Suppressor macrophage treated with lipopolysaccharide for 1 hour (primary cell): ENCODE measurements around the gene LY9.
A peak's percentile ranks its signal among the peaks of the same experiment; 100 is the strongest.
"Not testable (repeated sequence)": the region's sequence is repeated elsewhere in the genome, so short reads cannot be mapped to it uniquely, and the experiment has no call there.

Source experiments
- DNase-seq, 3 donors: peaks; one replicate each; pipeline ENCODE4 v3.0.0-alpha.2; 2020 to 2022

LY9 gene

DNA sequence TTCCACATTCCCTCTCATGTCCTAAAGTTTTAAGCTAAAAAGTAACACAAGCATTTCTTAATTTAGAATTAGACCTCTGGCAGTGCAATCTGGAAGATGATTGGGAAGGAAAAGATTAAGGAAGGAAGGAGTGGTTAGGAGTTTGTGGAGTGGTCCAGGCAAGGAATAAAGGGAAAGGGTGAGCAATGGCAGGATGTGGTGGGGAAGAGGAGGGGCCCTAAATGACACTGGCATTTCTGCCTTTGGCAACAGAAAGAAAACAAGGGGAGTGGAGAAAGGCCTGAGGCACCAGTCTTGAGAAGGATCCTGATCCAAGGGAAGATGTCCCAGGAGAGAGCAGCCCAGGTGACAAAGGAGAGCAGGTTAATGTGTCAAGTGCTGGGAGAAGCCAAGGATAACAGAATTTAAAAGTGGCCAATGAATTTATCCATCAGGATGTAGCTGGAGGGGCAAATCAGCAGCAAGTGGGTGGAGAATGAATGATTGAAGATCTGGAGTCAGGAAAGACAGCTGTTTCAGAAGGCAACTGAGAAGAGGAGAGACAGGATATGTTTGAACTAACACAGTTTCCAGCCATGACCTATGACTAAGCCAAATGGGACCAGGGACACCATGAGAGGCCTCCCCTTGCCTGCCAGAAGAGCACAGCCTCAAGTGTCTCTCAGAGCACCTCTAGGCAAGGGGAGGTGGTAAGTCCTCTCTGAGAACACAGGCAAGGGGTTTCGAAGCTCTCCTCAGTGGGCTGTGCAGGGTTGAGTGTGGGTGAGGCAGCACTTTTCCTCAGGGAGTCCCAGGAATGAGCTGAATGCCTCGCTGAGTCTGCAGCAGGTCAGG, 20.9 kb upstream of the LY9 start:
- peak in 1 of 3 donors; percentile 36 for DNase-seq

DNA sequence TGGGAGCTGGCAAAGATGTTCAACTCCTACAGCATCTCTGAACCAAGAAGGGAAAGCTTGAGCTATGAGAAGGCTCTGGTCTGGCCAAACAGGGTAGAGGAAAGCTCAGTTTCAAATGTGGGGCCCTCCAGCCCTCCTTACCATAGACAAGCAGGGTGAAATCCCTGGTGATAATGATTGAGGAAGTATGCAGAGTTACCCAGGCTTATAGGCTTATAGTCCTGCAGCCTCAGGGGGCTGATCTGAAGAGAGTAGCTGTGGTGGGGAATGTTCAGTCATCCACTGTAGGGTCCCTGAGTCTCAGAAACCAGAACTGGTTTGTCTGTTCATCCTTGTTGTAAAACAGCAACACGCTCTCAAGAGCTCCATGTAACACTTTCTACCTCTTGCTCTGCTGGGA, 19.8 kb upstream of the LY9 start:
- no peak for DNase-seq

DNA sequence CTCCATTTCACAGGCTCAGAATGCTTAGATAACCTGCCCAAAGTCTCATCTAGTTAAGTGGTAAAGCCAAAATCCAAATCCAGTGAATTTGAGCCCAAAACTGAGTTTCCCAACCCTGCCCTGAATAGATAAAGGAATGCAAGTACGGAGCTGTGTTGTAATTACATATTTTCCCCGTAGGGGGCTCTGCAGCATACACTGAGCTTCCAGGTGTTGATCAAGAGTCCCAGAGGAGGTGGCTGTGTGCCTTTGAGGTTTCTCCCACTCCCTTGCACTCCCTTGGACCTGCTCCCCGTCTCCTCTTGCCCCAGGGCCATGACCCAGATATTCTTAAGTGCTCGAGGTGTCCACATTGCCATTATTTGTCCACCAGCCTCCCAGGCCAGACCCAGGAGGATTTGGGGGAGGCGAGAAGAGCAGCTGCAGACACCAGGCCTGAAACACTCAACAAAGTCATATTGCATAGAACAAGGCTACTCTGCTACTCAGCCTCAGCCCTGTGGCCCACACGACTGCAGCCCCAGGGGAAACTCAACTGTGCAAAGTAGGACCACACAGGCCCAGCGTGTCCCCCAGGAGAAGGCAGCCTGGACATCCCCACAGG, 18.4 kb upstream of the LY9 start:
- peak; percentile 57 to 61 (median 58) for DNase-seq

DNA sequence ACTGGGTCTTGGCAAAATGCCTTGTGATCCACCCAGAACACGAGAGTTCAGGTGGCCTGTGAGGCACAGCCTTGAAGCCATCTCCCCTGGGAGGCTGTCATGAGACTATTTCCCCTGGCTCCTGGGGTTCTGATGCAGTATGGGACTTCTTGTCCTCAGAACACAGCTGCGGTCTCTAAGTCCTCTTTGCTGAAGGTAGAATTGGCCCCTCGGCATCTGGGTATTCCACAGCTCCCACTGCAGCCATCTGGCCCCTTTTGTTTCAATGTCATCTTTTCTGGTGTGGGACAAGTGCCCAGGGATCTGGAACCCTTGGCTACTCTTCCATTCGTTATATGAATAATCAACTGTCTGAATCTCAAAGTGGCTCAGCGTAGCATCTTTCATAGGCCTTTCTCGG, 17.0 kb upstream of the LY9 start:
- no peak for DNase-seq

DNA sequence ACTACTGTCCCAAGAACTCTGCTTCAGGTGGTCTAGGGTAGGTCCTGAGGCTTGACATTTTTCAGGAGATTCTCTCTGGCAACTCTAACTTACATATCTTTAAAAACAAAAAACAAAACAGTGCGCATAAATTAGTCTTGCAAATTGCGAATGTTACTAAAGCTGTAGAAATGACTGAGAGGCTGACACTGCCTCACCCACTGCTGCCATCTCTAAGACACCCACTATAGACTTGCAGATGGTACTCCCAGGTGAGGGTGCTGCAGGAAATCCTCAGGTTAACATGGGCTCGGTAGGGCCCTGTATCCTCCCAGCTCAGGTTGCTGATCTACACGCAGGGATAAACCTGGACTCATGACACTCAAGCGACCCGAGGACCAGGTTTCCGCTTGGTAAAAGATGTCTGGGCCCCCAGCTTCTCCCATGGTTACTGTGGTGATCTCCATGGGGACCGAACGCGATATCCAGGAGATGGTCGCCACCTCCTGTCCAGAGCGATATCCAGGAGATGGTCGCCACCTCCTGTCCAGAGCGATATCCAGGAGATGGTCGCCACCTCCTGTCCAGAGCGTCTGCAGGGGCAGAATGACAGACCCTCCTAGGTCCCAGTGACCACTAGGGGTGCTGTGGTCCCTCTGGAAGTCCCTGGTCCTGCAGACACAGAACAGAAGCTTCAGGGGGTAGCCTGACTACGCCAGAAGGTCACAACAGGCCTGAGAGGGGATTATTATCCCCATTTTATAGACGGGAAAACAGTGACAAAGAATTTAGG, 16.2 kb upstream of the LY9 start:
- peak in 2 of 3 donors; percentile 50 to 69 for DNase-seq

DNA sequence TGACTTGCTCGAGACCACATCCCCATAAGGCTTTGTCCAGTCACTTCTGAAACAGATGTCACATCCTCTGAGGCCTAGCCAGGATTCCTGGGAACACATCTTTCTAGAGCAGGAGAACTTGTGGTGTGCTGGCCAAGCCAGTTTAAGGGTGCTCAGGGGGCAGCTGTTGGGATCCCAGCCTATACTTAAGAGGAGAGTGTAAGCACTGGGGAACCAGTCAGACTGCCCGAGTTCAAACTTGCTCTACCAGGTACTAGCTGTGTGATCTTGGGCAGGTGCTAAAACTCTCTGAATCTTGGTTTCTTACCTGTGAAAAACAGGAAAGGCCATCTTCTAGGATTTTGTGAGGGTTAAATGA, 15.6 kb upstream of the LY9 start:
- no peak for DNase-seq

DNA sequence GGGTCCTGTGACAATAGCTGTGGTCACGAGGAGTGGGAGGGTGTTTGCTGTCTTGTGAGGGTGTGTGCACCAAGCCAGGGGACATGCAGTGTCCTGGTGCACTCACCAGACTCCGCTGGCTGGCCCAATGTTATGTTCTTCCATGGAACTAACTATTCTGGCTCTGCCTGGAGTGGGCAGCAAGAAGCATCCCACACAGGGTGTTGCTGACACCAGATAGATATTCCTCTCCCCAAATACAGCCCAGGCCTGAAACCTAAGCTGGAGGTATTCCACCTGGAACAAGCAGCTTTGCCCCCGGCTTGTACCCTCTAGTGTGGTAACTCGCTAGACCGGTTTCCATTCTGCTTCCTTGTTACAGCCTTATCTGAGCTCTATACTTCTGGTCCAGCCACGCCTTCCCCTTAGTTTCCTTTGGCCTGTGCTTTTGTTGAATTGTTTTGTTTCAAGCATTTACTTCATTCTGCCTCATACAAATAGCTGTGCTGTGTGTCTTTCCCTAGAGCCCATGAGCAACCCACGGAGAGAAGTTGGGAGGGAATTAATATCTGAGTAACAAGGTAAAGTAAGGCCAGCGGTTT, 14.7 kb upstream of the LY9 start:
- DNase-seq: no peak

DNA sequence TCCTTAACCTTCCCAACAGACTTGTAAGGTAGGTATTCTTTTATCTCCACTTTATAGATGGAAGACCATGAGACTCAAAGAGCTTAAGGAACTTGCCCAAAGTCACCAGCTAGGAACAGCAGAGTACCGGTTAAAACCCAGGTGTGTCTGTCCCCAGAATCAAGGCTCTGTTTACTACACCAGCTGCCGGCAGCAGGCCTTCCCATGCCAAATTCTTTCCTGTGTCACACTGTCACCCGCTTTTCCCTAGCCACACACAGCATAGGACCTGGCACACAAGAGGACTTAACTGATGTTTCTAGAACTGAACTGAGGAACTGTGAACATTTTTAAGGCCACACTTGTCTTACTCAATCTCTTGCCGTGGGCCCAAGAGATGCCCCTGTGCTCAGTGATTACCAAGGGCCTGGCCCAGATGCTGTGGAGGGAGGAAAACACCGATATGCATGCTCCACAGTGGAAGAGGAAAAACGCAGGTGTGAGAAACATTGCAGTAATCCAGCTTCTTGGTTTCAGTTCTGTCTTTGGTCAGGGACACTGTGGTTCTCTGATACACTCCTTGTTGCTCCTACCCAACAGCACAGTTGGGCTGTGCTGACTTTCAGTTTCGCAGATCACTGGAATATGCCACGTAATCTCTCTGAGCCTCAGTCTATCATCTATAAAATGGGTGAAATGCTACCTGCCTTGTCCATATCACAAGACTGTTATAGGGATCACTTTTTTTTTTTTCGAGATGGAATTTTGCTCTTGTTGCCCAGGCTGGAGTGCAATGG, 13.9 kb upstream of the LY9 start:
- DNase-seq: peak; percentile 51 to 66 (median 60)

DNA sequence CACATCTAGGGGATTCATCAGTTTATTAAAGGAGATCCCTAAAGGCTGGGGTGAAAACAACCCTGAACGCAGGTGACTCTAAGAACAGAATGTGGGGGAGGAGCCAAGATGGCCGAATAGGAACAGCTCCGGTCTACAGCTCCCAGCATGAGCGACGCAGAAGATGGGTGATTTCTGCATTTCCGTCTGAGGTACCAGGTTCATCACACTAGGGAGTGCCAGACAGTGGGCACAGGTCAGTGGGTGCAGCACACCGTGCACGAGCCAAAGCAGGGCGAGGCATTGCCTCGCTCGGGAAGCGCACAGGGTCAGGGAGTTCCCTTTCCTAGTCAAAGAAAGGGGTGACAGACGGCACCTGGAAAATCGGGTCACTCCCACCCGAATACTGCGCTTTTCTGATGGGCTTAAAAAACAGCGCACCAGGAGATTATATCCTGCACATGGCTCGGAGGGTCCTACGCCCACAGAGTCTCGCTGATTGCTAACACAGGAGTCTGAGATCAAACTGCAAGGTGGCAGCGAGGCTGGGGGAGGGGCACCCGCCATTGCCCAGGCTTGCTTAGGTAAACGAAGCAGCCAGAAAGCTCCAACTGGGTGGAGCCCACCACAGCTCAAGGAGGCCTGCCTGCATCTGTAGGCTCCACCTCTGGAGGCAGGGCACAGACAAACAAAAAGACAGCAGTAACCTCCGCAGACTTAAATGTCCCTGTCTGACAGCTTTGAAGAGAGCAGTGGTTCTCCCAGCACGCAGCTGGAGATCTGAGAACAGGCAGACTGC, 12.8 kb upstream of the LY9 start:
- not testable (repeated sequence) for DNase-seq

DNA sequence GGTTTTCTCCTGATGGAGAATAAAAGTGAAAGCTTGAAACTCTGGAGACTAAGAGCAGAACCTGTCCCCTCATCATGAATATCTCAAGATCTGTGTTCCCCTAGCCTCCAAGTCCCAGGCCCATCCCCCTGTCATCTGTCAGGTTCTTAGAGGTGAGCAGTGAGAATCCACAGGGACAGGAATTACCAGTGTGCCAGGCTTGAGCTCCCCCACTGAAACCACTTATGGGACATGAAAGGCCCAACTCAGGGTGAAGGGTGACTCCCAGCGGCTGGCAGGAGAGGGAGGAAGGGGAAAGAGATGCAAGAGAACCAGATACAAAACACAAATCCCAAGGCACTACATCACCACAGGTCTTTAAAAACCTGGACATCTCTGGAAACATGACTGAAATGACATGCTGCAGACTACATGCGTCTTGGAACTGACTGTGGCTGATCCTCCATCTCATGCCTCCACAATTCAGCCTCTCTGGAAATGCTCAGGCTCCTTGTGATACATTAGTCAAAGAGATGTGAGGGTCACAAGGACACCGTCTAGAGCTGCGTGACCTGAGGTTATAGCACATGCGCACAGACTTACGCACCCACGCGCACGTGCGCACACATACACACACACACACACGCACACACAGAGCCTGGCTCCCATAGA, 6.8 kb upstream of the LY9 start:
- no peak for DNase-seq

DNA sequence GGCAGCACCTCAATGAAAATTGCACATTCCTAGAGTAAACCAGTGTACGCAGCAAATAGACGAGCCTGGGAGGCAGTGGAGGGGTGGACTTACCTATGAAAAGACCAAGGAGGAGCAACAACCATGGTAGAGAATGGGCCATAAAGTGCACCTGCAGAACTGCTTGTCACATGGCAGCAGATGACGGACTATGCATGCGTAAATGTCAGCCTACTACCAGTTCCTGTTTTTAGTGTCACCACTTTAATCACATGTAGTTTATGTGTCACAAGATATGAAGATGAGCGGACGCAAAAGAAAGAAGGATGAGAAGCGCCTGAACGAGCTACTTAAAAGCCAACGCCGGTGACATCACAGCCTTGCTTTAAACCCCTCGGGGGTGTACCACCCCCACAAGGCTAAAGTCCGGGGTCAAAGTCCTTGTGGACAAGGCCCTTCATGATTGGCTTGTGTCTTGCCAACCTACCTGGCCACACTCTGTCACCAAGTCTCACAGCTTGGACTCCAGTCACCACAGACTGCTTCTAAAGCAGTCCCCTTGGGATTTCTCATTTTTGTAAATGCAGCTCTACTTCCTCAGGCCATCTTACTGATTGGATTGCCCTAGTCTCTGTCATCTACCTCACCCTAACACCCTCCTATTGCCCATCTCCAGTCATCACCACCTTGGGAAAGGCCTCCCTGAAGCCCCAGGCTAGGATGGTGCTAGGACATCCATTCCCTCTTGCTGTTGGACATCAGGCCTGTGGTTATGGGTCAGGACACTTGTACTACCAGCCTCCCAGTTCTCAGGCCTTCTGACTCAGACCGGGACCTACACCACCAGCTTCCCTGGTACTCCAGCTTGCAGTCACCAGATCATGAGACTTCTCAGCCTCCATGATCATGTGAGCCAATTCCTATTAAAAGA, 6.0 kb upstream of the LY9 start:
- peak; percentile 85 to 86 (median 85) for DNase-seq

DNA sequence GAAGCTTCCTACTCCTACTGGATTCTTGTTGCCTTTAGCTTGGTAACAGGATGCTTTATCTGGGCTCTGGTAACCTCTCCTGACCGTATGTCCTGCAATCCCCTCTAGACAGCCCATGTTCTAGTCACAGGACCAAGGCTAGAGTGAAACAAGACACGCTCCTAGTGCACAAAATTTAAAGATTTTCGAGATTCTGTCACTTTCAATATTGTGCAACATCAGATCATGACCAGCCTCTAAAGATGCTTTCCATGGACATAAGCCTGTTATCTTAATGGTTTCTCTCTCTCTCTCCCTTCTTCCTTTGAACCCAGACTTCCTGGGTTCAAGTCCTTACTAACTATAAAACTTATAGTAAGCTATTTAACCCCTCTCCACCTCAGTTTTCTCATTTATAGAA, 1.6 kb upstream of the LY9 start:
- peak in 1 of 3 donors; percentile 30 for DNase-seq

DNA sequence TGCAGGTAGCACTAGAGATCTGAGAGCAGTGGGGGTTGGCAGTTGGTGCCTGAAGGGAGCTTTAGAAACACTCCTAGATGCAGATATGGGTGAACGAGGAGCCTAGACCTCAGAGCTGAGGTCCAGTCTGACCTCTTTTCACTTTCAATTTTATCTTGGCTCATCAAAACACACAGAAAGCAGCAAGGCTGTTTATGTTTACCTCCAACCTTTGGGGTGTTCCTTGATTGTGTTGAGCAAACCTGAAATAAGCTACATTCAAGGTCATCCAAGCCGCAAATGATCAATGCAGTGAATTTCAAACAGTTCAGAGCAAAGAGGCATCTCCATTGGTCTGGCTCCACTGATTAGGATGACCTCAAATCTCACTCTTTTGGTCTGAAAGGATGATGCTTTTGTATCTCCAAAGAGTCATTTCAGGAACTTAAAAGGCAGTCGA, 1.3 kb downstream of the LY9 start:
- DNase-seq: no peak

DNA sequence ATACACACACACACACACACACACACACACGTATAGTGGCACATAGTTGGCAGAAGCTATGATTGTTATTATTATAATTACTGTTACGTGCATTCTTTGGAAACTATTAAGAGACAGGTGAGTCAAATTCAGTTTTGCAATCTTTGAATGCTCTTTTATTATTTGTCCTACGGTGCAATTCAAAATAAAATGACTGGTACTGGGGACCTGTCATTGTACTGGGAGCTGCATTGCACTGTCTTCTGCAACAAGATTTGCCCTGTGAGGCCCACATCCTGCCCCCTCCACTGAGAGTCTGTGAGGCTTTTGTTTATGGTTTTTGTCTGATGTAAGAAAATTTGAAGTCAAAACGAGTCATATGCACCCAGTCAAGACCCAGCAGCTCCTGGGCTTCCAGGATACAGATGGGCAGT, 1.9 kb downstream of the LY9 start:
- DNase-seq: no peak

DNA sequence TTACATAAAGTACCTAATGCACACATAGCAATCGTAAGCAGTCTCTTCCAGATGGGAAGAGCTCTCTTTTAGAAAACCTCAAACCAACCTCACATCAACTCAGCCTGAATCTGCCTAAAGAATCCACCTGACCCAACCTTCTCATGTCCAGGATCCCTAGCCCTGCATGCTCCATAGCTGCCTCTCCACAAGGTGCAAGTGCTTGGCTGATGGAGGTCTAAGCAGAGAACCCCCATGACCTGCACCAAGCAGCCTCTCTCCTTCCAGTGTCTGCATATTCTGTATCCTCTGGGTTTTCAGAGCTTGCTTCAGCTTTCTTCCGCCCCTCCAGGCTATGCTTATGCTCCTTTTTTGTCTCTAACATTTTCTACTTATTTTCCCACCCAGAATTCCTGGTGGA, 2.5 kb downstream of the LY9 start:
- no peak for DNase-seq

DNA sequence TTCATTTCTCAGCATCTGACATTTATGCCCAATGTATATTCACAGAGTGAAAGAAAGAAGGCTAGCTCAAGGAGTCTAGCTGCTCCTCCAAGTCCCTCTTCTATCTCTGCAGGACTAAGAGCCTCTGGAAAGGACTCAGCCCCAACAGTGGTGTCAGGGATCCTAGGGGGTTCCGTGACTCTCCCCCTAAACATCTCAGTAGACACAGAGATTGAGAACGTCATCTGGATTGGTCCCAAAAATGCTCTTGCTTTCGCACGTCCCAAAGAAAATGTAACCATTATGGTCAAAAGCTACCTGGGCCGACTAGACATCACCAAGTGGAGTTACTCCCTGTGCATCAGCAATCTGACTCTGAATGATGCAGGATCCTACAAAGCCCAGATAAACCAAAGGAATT, 3.7 kb downstream of the LY9 start:
- no peak for DNase-seq

DNA sequence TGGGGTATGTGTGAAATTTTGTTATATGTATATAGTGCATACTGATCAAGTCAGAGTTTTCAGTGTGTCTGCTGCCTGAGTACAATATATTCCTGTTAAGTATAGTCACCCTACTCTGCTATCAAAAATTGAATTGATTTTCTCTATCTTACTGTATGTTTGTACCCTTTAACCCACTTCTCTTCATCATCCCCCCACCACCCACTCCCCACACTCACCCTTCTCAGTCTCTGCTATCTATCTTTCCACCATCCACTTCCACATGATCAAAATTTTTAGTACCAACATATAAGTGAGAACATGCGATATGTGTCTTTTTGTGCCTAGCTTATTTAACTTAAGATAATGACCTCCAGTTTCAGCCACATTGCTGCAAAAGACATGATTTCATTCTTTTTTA, 4.2 kb downstream of the LY9 start:
- no peak for DNase-seq

DNA sequence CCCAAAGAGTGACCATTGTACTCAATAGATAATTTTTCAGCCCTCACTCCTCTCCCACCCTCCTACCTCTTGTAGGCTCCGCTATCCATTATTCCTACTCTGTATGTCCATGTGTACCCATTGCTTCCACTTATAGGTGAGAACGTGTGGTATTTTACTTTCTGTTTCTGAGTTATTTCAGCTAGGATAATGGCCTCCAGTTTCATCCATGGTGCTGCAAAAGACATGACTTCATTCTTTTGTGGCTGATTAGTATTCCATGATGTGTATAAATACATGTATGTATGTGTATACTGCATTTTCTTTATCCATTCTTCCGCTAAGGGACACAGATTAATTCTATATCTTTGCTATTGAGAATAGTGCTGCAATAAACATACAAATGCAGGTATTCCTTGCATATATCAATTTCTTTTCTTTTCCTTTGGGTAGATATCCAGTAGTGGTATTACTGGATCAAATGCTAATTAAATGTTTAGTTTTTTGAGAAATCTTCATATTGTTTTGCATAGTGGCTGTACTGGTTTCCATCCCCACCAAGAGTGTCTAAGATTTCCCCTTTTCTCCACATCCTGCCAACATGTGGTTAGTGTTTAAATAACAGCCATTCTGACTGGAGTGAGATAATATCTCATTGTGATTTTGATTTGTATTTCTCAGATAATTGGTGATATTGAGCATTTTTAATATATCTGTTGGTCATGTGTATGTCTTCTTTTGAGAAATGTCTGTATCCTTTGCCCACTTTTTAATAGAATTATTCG, 4.9 kb downstream of the LY9 start:
- peak in 1 of 3 donors; percentile 30 for DNase-seq

DNA sequence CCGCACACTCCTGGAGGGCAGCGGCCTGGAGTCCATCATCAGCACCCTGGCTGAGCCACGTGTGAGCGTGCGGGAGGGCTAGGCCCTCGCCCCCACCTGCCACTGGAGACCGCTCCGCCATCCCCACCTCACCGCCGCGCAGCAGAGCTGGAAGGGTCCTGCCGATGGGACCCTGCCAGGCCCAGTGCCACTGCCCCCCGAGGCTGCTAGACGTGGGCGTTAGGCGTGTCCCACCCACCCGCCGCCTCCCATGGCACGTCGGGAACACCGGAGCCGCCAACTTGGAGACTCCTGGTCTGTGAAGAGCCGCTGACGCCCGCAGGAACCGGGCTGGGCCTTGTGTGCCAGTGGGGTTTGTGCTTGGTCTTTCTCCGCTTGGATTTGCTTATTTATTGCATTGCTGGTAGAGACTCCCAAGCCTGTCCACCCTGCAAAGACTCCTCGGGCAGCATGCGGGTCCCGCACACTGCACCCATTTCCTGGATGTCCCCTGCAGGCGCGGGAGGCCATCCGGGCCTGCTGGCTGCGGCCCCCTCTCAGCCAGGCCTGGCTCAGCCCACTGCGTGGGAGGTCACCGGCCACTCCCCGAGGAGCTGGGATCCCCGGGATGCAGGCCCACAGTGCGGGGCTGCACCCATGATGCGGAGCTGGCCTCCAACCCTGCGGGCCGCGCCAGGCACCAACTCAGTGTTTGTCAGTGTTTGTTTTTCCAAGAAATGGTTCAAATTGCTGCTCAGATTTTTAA, 6.0 kb downstream of the LY9 start:
- no peak for DNase-seq
